ENCODE results near the gene TTC32.

The TTC32 gene

GRCh38 chr2:19850056-19851050 lies 51.4 kb downstream of the TTC32 start:
- no peak for DNase-seq (ENCODE audit: low spot score)

DNA sequence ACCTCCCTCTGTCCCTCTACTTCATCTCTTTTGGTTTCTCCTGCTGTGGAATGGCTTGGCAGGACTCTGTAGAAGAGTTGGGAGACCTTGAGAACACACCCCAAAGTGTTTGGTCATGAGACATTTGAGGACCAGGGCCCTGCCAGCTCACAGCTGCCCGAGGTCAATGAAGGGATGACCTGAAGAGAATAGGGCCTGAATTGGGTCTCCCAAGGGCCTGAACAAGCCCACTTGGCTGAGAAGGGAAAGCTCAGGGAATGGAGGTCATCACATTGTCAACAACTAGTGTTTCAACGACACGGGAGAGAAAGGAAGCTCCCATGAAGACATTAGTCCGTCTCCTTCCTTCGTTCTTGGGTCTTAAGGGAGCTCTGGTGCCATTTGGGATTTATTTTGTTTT lies 52.8 kb downstream of the TTC32 start:
- no peak for DNase-seq (ENCODE audit: low spot score)

DNA sequence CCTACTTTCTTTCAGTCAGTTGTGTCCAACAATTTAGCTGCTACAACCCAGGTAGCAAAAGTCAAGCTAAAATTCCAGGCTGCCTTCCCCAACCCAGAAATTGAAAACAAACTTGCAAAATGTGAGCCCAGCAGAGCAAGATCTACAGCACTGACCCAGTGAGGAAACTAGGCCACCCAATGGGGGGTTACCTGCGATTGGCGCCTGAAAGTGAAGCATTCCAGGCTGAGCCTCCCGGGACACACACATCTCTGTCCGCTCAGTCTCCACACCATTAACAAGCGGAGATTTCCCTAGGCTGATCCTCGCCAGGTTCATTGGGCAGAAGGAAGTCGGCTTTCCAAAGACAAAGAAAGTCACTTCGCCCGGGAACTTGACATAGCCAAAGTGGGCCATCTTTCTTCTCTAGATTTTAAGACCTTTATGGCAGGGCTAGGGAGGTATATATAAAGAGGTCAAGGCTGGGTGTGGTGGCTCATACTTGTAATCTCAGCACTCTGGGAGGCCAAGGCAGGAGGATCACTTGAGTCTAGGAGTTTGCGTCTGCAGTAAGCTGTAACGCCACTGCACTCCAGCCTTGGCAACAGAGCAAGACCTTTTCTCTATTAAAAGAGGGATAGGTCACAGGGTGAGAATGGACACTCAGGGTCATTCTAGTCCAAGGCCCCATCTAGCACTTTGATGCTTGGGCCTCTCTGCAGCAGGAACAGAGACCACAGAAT lies 53.6 kb downstream of the TTC32 start:
- no peak for DNase-seq (ENCODE audit: low spot score)

- no peak for DNase-seq (ENCODE audit: low spot score)
These were observed 54.3 kb downstream of the TTC32 start for GRCh38 chr2:19847486-19847885.

Data from CD4-positive, alpha-beta T cell treated with Interleukin-2 at 100 ng/mL for 4 hours (primary cell).